K562 (cell line): Measurements from ENCODE around the gene TAOK2. TPM values are rescaled to one million over a fixed set of nuclear protein-coding genes. Genes with fewer than 3 reads are reported as not detected.

Source experiments
- CCNT2 ChIP-seq: IDR thresholded peaks from 2 replicates; pipeline ENCODE4 v1.6.1; 2011; ENCODE audit warnings: borderline replicate concordance, low read depth, mild to moderate bottlenecking, moderate library complexity, mixed read lengths, low read length; ENCODE audit not compliant: insufficient read length; ENCODE audit errors: extremely low read depth
- CTBP1 ChIP-seq: fragments of 450-650 bp; IDR thresholded peaks from 2 replicates; pipeline ENCODE4 v1.6.1; 2016; ENCODE audit warnings: borderline replicate concordance
- KAT8 ChIP-seq: fragments of 450-650 bp; IDR thresholded peaks from 2 replicates; pipeline ENCODE4 v1.6.1; 2016; ENCODE audit warnings: low read depth, mild to moderate bottlenecking
- L3MBTL2 ChIP-seq: fragments of 450-650 bp; IDR thresholded peaks from 2 replicates; pipeline ENCODE4 v1.6.1; 2016; ENCODE audit warnings: mild to moderate bottlenecking, moderate library complexity
- PPARD ChIP-seq: fragments of 250-450 bp; sonication (Bioruptor Pico); IDR thresholded peaks from 2 replicates; pipeline ENCODE4 v1.8.0; 2022; ENCODE audit warnings: inconsistent platforms, mild to moderate bottlenecking, moderate library complexity
- PRMT5 ChIP-seq: sonication (generic); formaldehyde crosslinking; IDR thresholded peaks from 2 replicates; pipeline ENCODE4 v1.5.0; 2020; ENCODE audit warnings: missing genetic modification reagents
- PYGO2 ChIP-seq: fragments of 450-650 bp; IDR thresholded peaks from 2 replicates; pipeline ENCODE4 v1.6.1; 2016; ENCODE audit warnings: mild to moderate bottlenecking, missing genetic modification characterization, moderate library complexity, missing compliant biosample characterization
- RBFOX2 ChIP-seq: fragments of 200-400 bp; formaldehyde crosslinking; IDR thresholded peaks from 2 replicates; pipeline ENCODE4 v1.6.1; 2017; ENCODE audit warnings: low read depth, mild to moderate bottlenecking, low read length, moderate library complexity
- RBM17 ChIP-seq: fragments of 200-400 bp; formaldehyde crosslinking; IDR thresholded peaks from 2 replicates; pipeline ENCODE4 v1.6.1; 2017; ENCODE audit warnings: low read depth, mild to moderate bottlenecking, low read length, borderline replicate concordance
- SMARCA5 ChIP-seq: fragments of 450-650 bp; IDR thresholded peaks from 2 replicates; pipeline ENCODE4 v1.6.1; 2016
- SOX6 ChIP-seq: fragments of 450-650 bp; IDR thresholded peaks from 2 replicates; pipeline ENCODE4 v1.6.1; 2014; ENCODE audit warnings: mild to moderate bottlenecking
- XRCC5 ChIP-seq: fragments of 200-400 bp; formaldehyde crosslinking; IDR thresholded peaks from 2 replicates; pipeline ENCODE4 v1.6.1; 2017; ENCODE audit warnings: low read depth, mild to moderate bottlenecking, low read length
- ZKSCAN8 ChIP-seq: fragments of 200-800 bp; sonication (Bioruptor generic); IDR thresholded peaks from 2 replicates; pipeline ENCODE4 v1.6.1; 2016; ENCODE audit warnings: missing genetic modification characterization, missing compliant biosample characterization
- polyA plus RNA-seq, 8 experiments: library from polyadenylated mRNA; depleted of rRNA in 4 of 8; stranded (reverse) in 5 of 8; unstranded in 3 of 8; fragments of >200 nt; fragmentation: Nextera tagmentation in 2 of 8; fragmentation: Illumina TruSeq in 1 of 8; extraction: Ambion mirVana in 2 of 8; extraction: Trizol in 1 of 8; gene quantifications; 2 replicates each; pipeline versions ENCODE4 v1.2.1 to v1.2.3, GENCODE V29; 2011 to 2014; ENCODE audit warnings: inconsistent platforms in 1 of 8, missing spikeins in 1 of 8
- total RNA-seq, 7 experiments: library from RNA; depleted of rRNA in 6 of 7; stranded (reverse); fragments of >200 nt in 6 of 7; fragmentation: Illumina TruSeq in 2 of 7; extraction: Trizol in 2 of 7; gene quantifications; 2 replicates each; pipeline versions ENCODE4 v1.2.1 to v1.2.3, GENCODE V29; 2011 to 2021; ENCODE audit warnings: low replicate concordance in 1 of 7
- TF ChIP-seq, protein P1 (sequence below): sonication (generic); formaldehyde crosslinking; IDR thresholded peaks from 2 replicates; pipeline ENCODE4 v1.8.1; 2023; ENCODE audit warnings: mild to moderate bottlenecking, missing genetic modification reagents, moderate library complexity
- TF ChIP-seq, protein P2 (sequence below): fragments of 450-650 bp; IDR thresholded peaks from 2 replicates; pipeline ENCODE4 v1.7.0; 2016; ENCODE audit warnings: borderline replicate concordance
- TF ChIP-seq, protein P3 (sequence below): fragments of 450-650 bp; IDR thresholded peaks from one replicate; pipeline ENCODE4 v1.6.1; 2018; ENCODE audit warnings: mild to moderate bottlenecking, moderate library complexity; ENCODE audit not compliant: partially characterized antibody
- TF ChIP-seq, protein P4 (sequence below): fragments of 250-450 bp; sonication (Bioruptor Pico); IDR thresholded peaks from 2 replicates; pipeline ENCODE4 v1.6.1; 2021; ENCODE audit warnings: mild to moderate bottlenecking
- TF ChIP-seq, protein P5 (sequence below), 3 experiments: fragments of 200-800 bp in 1 of 3; sonication (Bioruptor generic) in 1 of 3; sonication (generic) in 1 of 3; formaldehyde crosslinking in 1 of 3; IDR thresholded peaks; 2 replicates each; pipeline versions ENCODE4 v1.6.1 to v1.8.0; 2016 to 2022; ENCODE audit warnings: mild to moderate bottlenecking in 2 of 3, missing compliant biosample characterization in 2 of 3, missing genetic modification characterization in 2 of 3, missing genetic modification reagents in 1 of 3
- TF ChIP-seq, protein P6 (sequence below): fragments of 200-800 bp; sonication (Bioruptor generic); IDR thresholded peaks from 2 replicates; pipeline ENCODE4 v1.6.1; 2017; ENCODE audit warnings: missing genetic modification characterization, missing compliant biosample characterization

The TAOK2 gene
- total and polyA plus RNA-seq, 9 of the 15 experiments (the other 6 are each of a cell fraction or from before 2014, with no cell fraction given), result 0.10 to 41.8 (median 13.7) TPM

DNA sequence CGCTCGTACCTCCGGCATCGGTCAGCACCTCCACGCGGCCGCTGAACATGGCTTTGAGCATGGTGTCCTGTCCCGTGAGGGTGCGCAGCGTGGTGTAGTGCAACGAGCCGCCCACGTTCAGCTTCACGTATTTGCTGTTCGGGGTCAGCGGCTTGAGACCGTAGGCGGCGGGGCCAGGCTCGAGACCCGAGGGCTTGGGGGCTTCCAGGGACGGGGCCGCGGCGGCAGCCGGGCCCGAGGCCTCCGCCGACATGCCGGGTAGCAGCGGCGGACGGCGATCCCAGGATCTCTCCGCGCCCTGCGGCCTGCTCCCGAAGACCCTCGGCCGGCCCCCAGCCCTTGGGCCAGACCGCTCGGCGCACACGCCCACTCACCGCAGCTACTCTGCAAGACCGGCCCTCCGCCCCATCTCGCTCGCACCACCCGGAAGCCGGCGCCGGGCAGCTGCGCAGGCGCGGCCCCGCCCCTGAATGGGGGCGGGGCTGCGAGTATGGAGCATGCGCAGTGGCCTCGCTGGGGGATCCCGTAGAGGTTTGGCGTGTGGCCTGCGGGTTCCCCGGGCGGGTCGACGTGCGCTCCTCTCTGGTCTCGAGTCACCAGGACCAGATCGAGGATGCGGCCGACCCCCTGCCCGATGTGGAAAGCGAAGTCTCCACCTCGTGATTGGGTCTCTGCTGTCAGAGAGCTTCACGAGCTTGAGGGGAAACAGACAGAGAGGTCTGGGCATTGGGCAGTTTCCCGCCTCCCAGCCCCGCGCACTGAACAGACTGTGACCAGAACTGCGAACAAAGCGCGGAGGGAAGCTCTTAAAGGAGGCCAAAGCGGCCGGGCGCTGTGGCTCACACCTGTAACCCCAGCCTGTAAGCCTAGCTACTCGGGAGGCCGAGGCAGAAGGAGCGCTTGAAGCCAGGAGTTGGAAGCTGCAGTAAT is 47.6 kb upstream of the TAOK2 start, which contains the start of gene KCTD13 (continued):
- TF ChIP-seq, protein P1, sequence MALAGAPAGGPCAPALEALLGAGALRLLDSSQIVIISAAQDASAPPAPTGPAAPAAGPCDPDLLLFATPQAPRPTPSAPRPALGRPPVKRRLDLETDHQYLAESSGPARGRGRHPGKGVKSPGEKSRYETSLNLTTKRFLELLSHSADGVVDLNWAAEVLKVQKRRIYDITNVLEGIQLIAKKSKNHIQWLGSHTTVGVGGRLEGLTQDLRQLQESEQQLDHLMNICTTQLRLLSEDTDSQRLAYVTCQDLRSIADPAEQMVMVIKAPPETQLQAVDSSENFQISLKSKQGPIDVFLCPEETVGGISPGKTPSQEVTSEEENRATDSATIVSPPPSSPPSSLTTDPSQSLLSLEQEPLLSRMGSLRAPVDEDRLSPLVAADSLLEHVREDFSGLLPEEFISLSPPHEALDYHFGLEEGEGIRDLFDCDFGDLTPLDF (CRISPR knock-in tag), result no peak
- TF ChIP-seq ZKSCAN8 (CRISPR knock-in tag) (no peak), PYGO2 (tag) (no peak), PRMT5 (CRISPR knock-in tag) (no peak), XRCC5 (no peak), PPARD (CRISPR knock-in tag) (no peak), CCNT2 (peak; percentile 80), KAT8 (no peak), SOX6 (0 out of 2 replicates have a peak, but pooled peaks have one; percentile 14), SMARCA5 (no peak), L3MBTL2 (peak; percentile 97), CTBP1 (no peak), RBFOX2 (peak; percentile 93), RBM17 (no peak)
- TF ChIP-seq, protein P2, sequence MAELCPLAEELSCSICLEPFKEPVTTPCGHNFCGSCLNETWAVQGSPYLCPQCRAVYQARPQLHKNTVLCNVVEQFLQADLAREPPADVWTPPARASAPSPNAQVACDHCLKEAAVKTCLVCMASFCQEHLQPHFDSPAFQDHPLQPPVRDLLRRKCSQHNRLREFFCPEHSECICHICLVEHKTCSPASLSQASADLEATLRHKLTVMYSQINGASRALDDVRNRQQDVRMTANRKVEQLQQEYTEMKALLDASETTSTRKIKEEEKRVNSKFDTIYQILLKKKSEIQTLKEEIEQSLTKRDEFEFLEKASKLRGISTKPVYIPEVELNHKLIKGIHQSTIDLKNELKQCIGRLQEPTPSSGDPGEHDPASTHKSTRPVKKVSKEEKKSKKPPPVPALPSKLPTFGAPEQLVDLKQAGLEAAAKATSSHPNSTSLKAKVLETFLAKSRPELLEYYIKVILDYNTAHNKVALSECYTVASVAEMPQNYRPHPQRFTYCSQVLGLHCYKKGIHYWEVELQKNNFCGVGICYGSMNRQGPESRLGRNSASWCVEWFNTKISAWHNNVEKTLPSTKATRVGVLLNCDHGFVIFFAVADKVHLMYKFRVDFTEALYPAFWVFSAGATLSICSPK, result no peak
- TF ChIP-seq, protein P3, sequence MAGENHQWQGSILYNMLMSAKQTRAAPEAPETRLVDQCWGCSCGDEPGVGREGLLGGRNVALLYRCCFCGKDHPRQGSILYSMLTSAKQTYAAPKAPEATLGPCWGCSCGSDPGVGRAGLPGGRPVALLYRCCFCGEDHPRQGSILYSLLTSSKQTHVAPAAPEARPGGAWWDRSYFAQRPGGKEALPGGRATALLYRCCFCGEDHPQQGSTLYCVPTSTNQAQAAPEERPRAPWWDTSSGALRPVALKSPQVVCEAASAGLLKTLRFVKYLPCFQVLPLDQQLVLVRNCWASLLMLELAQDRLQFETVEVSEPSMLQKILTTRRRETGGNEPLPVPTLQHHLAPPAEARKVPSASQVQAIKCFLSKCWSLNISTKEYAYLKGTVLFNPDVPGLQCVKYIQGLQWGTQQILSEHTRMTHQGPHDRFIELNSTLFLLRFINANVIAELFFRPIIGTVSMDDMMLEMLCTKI, result no peak
- TF ChIP-seq, protein P4, sequence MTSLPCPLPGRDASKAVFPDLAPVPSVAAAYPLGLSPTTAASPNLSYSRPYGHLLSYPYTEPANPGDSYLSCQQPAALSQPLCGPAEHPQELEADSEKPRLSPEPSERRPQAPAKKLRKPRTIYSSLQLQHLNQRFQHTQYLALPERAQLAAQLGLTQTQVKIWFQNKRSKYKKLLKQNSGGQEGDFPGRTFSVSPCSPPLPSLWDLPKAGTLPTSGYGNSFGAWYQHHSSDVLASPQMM, result no peak
- TF ChIP-seq, protein P5, sequence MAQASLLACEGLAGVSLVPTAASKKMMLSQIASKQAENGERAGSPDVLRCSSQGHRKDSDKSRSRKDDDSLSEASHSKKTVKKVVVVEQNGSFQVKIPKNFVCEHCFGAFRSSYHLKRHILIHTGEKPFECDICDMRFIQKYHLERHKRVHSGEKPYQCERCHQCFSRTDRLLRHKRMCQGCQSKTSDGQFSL (CRISPR knock-in tag; IDR thresholded peaks at IDR 0.05), result no peak
- TF ChIP-seq, protein P5 (tag; IDR thresholded peaks at IDR 0.05), result no peak
- TF ChIP-seq, protein P6, sequence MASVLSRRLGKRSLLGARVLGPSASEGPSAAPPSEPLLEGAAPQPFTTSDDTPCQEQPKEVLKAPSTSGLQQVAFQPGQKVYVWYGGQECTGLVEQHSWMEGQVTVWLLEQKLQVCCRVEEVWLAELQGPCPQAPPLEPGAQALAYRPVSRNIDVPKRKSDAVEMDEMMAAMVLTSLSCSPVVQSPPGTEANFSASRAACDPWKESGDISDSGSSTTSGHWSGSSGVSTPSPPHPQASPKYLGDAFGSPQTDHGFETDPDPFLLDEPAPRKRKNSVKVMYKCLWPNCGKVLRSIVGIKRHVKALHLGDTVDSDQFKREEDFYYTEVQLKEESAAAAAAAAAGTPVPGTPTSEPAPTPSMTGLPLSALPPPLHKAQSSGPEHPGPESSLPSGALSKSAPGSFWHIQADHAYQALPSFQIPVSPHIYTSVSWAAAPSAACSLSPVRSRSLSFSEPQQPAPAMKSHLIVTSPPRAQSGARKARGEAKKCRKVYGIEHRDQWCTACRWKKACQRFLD, result no peak; the same call in 1 of the 2 replicates
